ENCODE results near the gene OR51A2.

OR51A2 gene

GRCh38 chr11:4922304-4922703 lies 33.2 kb downstream of the OR51A2 start:
- H3K27me3 ChIP-seq (ENCODE audit: insufficient read depth, poor library complexity, severe bottlenecking): no peaks in the 10 kb centered on the region
- no peak overlapping the region for H3K4me3 ChIP-seq (replicated peaks; ENCODE audit: insufficient read depth, low read length)
- TF ChIP-seq CTCF (IDR thresholded peaks at IDR 0.05; ENCODE audit: insufficient read depth, low read length) (no peak), SPI1 (IDR thresholded peaks at IDR 0.05; ENCODE audit: borderline replicate concordance, low read depth) (no peak), POLR2AphosphoS5 (IDR thresholded peaks at IDR 0.05; ENCODE audit: low read depth) (no peak), GABPA (IDR thresholded peaks at IDR 0.05; ENCODE audit: low read depth) (no peak)
- TF ChIP-seq, protein P1, sequence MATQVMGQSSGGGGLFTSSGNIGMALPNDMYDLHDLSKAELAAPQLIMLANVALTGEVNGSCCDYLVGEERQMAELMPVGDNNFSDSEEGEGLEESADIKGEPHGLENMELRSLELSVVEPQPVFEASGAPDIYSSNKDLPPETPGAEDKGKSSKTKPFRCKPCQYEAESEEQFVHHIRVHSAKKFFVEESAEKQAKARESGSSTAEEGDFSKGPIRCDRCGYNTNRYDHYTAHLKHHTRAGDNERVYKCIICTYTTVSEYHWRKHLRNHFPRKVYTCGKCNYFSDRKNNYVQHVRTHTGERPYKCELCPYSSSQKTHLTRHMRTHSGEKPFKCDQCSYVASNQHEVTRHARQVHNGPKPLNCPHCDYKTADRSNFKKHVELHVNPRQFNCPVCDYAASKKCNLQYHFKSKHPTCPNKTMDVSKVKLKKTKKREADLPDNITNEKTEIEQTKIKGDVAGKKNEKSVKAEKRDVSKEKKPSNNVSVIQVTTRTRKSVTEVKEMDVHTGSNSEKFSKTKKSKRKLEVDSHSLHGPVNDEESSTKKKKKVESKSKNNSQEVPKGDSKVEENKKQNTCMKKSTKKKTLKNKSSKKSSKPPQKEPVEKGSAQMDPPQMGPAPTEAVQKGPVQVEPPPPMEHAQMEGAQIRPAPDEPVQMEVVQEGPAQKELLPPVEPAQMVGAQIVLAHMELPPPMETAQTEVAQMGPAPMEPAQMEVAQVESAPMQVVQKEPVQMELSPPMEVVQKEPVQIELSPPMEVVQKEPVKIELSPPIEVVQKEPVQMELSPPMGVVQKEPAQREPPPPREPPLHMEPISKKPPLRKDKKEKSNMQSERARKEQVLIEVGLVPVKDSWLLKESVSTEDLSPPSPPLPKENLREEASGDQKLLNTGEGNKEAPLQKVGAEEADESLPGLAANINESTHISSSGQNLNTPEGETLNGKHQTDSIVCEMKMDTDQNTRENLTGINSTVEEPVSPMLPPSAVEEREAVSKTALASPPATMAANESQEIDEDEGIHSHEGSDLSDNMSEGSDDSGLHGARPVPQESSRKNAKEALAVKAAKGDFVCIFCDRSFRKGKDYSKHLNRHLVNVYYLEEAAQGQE (IDR thresholded peaks at IDR 0.05; ENCODE audit: insufficient replicate concordance, low read depth): no peak
- no peak overlapping the region for H3K27ac ChIP-seq (replicated peaks)
- no peak for DNase-seq (ENCODE audit: low read depth in 1 of 2, low spot score in 1 of 2)

- TF ChIP-seq SPI1 (IDR thresholded peaks at IDR 0.05; ENCODE audit: borderline replicate concordance, low read depth) (no peak), CTCF (IDR thresholded peaks at IDR 0.05; ENCODE audit: insufficient read depth, low read length) (no peak), POLR2AphosphoS5 (IDR thresholded peaks at IDR 0.05; ENCODE audit: low read depth) (no peak), GABPA (IDR thresholded peaks at IDR 0.05; ENCODE audit: low read depth) (no peak)
- TF ChIP-seq, protein P1 (IDR thresholded peaks at IDR 0.05; ENCODE audit: insufficient replicate concordance, low read depth): no peak
- Histone ChIP-seq H3K4me3 (replicated peaks; ENCODE audit: insufficient read depth, low read length) (no peak overlapping the region), H3K27ac (replicated peaks) (no peak overlapping the region), H3K27me3 (ENCODE audit: insufficient read depth, poor library complexity, severe bottlenecking) (no peaks in the 10 kb centered on the region)
- no peak for DNase-seq (ENCODE audit: low read depth in 1 of 2, low spot score in 1 of 2)
These were observed 33.7 kb downstream of the OR51A2 start for GRCh38 chr11:4921796-4922195.

DNA sequence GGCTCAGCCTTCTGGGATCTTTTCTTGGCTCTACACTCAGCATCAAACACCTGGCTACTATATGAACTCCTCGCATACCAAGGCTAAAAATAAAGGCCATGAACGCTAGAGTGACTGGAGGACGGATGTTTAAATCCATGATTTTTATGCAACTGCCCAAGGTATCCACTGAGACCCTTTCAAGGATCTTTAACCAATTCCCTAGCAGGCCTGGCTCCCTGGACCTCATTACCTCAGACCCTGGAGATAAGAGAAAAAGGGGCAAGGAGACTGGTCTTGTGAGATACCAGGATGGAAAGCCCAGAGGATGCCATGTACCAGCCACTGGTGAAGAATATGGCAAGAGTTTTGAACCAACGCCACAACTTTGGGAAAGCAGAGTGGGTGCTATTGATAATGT lies 36.3 kb downstream of the OR51A2 start, which contains the start of gene OR51G2:
TSS of gene OR51G2 (minus strand) at position 101 of the 400 bp plus-strand sequence. CDS start 3,687 bp downstream, outside the sequence.
- TF ChIP-seq POLR2AphosphoS5 (IDR thresholded peaks at IDR 0.05; ENCODE audit: low read depth): no peak
- TF ChIP-seq SPI1 (IDR thresholded peaks at IDR 0.05; ENCODE audit: borderline replicate concordance, low read depth): no peak
- TF ChIP-seq, protein P1 (IDR thresholded peaks at IDR 0.05; ENCODE audit: insufficient replicate concordance, low read depth): no peak
- TF ChIP-seq CTCF (IDR thresholded peaks at IDR 0.05; ENCODE audit: insufficient read depth, low read length): no peak
- no peak for TF ChIP-seq GABPA (IDR thresholded peaks at IDR 0.05; ENCODE audit: low read depth)
- no peak within 1 kb of the TSS for H3K4me3 ChIP-seq (replicated peaks; ENCODE audit: insufficient read depth, low read length)
- no peak within 1 kb of the TSS for H3K27ac ChIP-seq (replicated peaks)
- DNase-seq (ENCODE audit: low read depth in 1 of 2, low spot score in 1 of 2): no peak
- H3K27me3 ChIP-seq (ENCODE audit: insufficient read depth, poor library complexity, severe bottlenecking): no peaks in the 10 kb centered on the region

Data from HL-60 (cell line).